Measurements from ENCODE around the gene TBC1D17.

The TBC1D17 gene

GRCh38 chr19:49877879-49878743 is 609 bp downstream of the TBC1D17 start:
- DNase-seq (ENCODE audit: low read depth), result peak; percentile 99

- DNase-seq (ENCODE audit: low read depth), result no peak
Observed at GRCh38 chr19:49878744-49879070, 1.2 kb downstream of the TBC1D17 start.

- no peak for DNase-seq (ENCODE audit: low read depth)
Observed at GRCh38 chr19:49879243-49879963, 1.9 kb downstream of the TBC1D17 start.

GRCh38 chr19:49880162-49880869 is 2.8 kb downstream of the TBC1D17 start:
- no peak for DNase-seq (ENCODE audit: low read depth)

- DNase-seq (ENCODE audit: low read depth), result no peak
Observed at GRCh38 chr19:49881186-49881585, 3.7 kb downstream of the TBC1D17 start.

- DNase-seq (ENCODE audit: low read depth), result no peak
Observed at GRCh38 chr19:49881672-49882394, 4.3 kb downstream of the TBC1D17 start.

- DNase-seq (ENCODE audit: low read depth), result no peak
Observed at GRCh38 chr19:49882643-49883042, 5.1 kb downstream of the TBC1D17 start.

- no peak for DNase-seq (ENCODE audit: low read depth)
Observed at GRCh38 chr19:49883094-49883493, 5.6 kb downstream of the TBC1D17 start.

GRCh38 chr19:49884109-49884508 is 6.6 kb downstream of the TBC1D17 start:
- DNase-seq (ENCODE audit: low read depth), result no peak

- no peak for DNase-seq (ENCODE audit: low read depth)
Observed at GRCh38 chr19:49884760-49885159, 7.3 kb downstream of the TBC1D17 start.

- no peak for DNase-seq (ENCODE audit: low read depth)
Observed at GRCh38 chr19:49887037-49887664, 9.6 kb downstream of the TBC1D17 start.

- DNase-seq (ENCODE audit: low read depth), result no peak
Observed at GRCh38 chr19:49887665-49888509, 10.4 kb downstream of the TBC1D17 start.

- DNase-seq (ENCODE audit: low read depth), result no peak
Observed at GRCh38 chr19:49888510-49888824, 11.0 kb downstream of the TBC1D17 start.

- DNase-seq (ENCODE audit: low read depth), result no peak
Observed at GRCh38 chr19:49889038-49889686, 11.7 kb downstream of the TBC1D17 start.

- peak; percentile 49 for DNase-seq (ENCODE audit: low read depth)
Observed at GRCh38 chr19:49889687-49890348, 12.3 kb downstream of the TBC1D17 start.

- DNase-seq (ENCODE audit: low read depth), result peak; percentile 53
Observed at GRCh38 chr19:49890349-49891311, 13.1 kb downstream of the TBC1D17 start.

GRCh38 chr19:49891393-49891792 is 13.9 kb downstream of the TBC1D17 start:
- no peak for DNase-seq (ENCODE audit: low read depth)

- no peak for DNase-seq (ENCODE audit: low read depth)
Observed at GRCh38 chr19:49892716-49893115, 15.2 kb downstream of the TBC1D17 start.

Measured in stimulated activated CD8-positive, alpha-beta memory T cell treated with anti-CD3 and anti-CD28 coated beads, Interleukin-4, amount 100 ng/mL, for 24 hours (primary cell).